RWPE1 (cell line): ENCODE data around the gene RNF135.
"Not testable (repeated sequence)": the region's sequence is repeated elsewhere in the genome, so short reads cannot be mapped to it uniquely, and the experiment has no call there.

ENCODE experiments used
- CTCF ChIA-PET: fragments of 350-600 bp; sonication (Branson Sonifier 250); formaldehyde crosslinking; extraction: SDS; loops from one replicate; lab custom pipeline; 2021; lab: Yijun Ruan, JAX
- POLR2A ChIA-PET: fragments of 400-600 bp; formaldehyde crosslinking; extraction: SDS; loops from one replicate; lab custom pipeline; 2020; ENCODE audit warnings: antibody characterized with exemption; ENCODE audit not compliant: low non-redundant PET; lab: Yijun Ruan, JAX
- DNase-seq: peaks from one replicate; pipeline ENCODE4 v3.0.0; 2012; ENCODE audit warnings: low spot score
- H3K27ac ChIP-seq: fragments of 450-650 bp; 2 replicates; pipeline ENCODE4 v1.5.1; 2017
- TF ChIP-seq, protein P1 (sequence below): fragments of 450-650 bp; conservative IDR thresholded peaks from 2 replicates; pipeline ENCODE4 v1.5.1; 2017; ENCODE audit warnings: low read depth, mild to moderate bottlenecking

RNF135 gene

DNA sequence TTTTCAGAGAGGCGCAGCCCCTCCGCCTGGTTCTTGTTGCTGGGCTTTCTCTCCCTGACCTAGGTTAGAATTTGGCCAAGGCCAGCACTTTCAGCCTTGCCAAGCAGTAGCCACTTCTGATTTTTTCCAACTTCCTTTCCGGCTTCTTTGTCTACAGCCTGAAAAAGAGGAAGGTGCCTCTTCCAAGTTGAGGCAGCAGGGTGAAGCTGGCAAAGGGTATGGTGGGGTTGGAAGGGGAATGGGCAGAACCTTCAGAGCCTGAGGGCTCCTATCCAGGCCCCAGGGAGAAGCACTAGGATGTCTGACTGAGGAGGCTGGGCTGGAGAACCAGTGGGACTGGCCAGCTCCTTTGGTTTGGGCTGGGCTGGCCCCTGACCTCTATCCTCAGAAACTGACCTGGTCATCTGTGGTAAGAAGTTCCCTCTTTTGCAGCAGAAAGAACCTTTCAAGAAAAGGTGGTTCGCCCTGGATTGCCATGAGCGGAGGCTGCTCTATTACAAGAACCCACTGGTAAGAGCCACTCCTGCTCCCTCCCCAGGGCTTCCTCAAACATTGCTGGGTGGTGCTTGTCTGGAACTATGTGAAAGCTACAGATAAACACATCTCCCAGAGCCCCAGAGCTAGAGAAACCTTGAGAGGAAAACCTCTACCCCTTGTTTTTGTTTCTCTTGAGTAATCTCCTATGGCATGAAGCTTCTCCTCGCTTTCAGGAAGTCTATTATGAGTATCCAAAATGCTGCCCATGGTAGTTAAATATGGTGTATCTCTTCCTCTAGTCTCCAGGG lies 16.6 kb upstream of the RNF135 start:
- H3K27ac ChIP-seq, result no peak overlapping the region
- POLR2A ChIA-PET, result no interaction called here
- TF ChIP-seq, protein P1, sequence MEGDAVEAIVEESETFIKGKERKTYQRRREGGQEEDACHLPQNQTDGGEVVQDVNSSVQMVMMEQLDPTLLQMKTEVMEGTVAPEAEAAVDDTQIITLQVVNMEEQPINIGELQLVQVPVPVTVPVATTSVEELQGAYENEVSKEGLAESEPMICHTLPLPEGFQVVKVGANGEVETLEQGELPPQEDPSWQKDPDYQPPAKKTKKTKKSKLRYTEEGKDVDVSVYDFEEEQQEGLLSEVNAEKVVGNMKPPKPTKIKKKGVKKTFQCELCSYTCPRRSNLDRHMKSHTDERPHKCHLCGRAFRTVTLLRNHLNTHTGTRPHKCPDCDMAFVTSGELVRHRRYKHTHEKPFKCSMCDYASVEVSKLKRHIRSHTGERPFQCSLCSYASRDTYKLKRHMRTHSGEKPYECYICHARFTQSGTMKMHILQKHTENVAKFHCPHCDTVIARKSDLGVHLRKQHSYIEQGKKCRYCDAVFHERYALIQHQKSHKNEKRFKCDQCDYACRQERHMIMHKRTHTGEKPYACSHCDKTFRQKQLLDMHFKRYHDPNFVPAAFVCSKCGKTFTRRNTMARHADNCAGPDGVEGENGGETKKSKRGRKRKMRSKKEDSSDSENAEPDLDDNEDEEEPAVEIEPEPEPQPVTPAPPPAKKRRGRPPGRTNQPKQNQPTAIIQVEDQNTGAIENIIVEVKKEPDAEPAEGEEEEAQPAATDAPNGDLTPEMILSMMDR, result no peak
- CTCF ChIA-PET, result no interaction called here
- DNase-seq, result no peak

DNA sequence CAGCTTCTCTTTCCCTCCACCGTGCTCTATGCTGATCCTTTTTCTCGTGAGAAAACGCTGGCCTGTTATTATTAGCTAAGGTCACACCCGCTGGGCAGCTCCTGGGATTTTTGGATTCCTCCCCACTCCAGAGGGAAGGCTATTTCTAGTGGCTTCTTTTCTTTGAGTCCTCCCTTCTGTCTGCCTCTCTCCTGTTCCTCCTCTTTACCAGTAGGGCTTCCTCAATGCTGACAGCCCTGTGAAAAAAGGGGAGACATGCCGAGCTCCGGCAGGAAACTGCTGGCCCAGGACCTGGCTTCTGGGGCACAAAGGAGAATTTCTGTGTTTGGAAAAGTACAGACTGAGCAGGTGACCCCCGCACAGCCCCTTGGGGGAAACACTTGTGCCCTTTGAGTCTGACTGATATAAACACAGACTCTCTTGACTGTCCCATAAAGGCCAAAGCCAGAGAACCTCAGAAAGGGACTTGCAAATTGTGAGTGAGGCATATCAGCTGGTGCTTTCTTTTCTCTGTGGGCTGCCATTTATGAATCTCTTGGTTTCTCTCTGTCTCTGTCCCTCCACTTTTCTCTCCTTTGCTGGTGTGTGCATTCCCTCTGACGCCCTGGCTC lies 14.0 kb upstream of the RNF135 start:
- no peak overlapping the region for H3K27ac ChIP-seq
- no peak for DNase-seq
- ChIA-PET CTCF (interaction anchor here (0.7 kb wide), 1 partner anchor 1055 kb away, joined by 5 read pairs; no protein-coding TSS in a partner anchor), POLR2A (no interaction called here)
- TF ChIP-seq, protein P1, result no peak

DNA sequence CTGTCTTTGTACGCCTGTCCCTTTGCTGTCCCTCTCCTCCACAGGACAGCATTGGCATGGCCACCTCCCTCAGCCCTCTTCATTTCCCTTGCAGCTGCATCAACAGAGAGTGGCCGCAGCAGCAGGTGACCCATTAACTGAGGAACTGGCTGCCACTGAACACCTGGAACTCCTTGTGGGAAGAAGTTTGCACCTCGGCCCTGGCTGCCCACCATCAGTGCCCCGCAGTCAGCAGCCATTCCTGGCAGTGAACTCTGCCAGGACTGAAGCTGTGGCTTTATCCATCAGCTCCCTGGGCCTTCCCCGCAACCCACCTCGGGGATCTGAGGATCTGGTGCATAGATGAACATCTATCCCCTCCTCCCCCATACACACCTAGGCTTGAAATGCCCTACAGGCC lies 13.1 kb upstream of the RNF135 start:
- DNase-seq, result no peak
- ChIA-PET POLR2A (no interaction called here), CTCF (no interaction called here)
- H3K27ac ChIP-seq, result no peak overlapping the region
- TF ChIP-seq, protein P1, result no peak

DNA sequence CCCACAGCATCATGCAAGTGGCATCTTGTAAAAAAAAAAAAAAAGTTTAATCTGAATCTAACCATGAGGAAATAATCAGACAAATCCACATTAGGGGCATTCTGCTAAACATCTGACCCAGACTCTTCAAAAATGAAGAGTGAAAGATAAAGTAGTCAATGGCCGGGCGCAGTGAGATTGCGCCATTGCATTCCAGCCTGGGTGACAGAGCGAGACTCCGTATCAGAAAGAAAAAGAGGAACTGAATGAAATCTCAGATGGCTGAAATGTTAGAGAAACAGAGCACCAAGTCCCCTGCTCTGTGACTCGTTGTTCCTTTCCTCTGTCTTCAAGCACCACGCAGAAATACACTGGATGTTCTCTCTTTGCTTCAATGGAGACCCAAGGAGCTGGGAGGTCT lies 12.7 kb upstream of the RNF135 start:
- DNase-seq, result no peak
- ChIA-PET POLR2A (no interaction called here), CTCF (no interaction called here)
- no peak overlapping the region for H3K27ac ChIP-seq
- TF ChIP-seq, protein P1, result no peak

DNA sequence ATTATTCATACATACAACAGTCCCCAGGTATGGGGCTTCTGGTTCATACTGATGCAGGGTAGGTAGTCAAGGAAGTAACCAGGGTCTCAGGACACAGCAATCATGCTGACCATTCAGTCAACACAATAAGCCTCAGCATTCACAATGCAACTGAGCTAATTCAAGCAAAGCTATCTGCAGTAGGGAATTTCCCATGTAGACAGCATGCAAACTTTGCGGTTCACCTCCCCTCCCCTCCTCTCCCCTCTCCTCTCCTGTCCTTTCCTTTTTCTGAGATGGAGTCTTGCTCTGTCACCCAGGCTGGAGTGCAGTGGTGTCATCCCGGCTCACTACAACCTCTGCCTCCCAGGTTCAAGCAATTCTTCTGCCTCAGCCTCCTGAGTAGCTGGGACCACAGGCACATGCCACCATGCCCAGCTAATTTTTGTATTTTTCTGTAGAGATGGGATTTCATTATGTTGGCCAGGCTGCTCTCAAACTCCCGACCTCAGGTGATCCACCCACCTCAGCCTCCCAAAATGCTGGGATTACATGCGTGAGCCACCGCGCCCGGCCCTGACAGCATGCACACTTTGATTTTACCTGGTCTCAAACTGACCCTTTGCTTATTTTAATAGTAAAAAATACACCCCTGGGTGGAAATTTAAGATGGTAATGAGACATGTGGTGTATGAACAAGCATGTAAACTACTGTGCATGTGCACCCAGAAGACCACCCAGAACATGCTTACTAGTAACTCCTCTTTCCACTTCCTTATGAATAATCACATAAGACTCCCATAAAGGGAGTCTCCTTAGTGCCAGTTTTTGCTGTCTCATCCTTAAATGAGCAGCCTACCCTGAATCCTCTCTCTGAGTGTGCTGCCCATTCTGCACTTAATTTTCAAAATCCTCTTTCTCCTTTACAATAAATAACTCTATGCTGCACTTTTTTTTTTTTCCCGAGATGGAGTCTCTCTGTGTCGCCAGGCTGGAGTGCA lies 9.3 kb upstream of the RNF135 start:
- CTCF ChIA-PET, result no interaction called here
- TF ChIP-seq, protein P1, result no peak

DNA sequence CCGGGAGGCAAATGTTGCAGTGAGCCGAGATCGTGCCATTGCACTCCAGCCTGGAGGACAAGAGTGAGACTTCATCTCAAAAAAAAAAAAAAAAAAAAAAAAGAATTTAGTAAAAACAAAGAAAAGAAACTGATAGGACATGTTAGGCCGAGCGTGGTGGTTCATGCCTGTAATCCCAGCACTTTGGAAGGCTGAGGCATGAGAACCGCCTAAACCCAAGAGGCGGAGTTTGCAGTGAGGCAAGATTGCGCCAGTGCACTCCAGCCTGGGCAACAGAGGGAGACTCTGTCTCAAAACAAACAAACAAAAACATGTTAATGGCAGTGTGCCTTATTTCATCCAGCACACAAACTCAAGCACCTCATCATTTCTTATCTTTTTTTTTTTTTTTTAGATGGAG lies 6.5 kb upstream of the RNF135 start:
- CTCF ChIA-PET, H3K27ac ChIP-seq, POLR2A ChIA-PET, DNase-seq: not testable (repeated sequence)

More for the DNA sequence above, 9.3 kb upstream of the RNF135 start:
- no peak overlapping the region for H3K27ac ChIP-seq
- POLR2A ChIA-PET, result no interaction called here
- DNase-seq, result no peak
